DMS114 treated with DMSO at 0.1 percent for 48 hours (cell line): ENCODE results near the gene SLBP.
"Not testable (repeated sequence)": the region's sequence is repeated elsewhere in the genome, so short reads cannot be mapped to it uniquely, and the experiment has no call there.

ENCODE experiments used
- DNase-seq: peaks from one replicate; lab custom pipeline; 2025; ENCODE audit not compliant: unreplicated experiment; lab: John Stamatoyannopoulos, UW

The SLBP gene

DNA sequence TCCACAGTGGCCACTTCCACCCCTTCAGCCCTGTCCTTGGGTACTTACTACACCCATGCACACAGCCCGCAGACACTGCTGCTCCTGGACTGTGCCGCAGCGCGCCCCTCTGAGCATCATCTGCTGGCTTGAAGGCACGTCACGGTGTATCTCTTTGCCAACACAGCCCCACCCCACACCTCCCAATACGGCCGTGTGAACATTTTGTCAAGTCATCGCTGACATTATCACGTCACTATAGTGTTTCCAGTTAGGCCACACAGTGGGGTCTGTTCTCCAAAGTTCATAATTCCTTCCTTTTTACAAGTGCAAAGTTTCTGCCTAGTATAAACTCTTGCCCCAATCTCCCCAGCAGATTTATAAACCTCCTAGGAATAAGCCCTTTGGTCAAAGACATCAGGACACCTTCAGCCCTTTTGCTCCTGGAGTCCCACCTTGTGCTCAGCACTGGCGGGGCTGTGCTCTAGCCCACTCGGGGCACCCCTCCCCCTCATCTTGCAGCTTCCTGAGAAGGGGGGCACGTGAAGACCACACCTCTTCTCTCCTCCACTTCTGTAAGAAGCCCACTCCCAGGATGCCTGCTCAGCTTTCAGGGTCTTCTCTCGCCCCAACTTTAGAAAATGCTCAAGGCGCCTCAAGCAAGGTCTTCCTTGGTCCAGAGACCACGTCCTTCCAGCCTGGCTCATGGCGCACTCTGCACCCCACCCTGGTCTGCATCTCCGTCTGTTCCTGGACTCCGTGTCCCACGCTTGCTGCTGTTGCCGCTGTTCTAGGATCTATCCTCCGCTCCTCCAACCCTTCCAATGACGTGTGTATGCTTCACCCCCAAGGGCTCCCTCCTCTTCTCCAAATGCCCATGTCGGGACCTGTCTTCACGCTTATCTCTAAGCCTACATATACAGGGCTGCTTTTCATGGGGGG is 35.3 kb downstream of the SLBP start:
- no peak for DNase-seq

DNA sequence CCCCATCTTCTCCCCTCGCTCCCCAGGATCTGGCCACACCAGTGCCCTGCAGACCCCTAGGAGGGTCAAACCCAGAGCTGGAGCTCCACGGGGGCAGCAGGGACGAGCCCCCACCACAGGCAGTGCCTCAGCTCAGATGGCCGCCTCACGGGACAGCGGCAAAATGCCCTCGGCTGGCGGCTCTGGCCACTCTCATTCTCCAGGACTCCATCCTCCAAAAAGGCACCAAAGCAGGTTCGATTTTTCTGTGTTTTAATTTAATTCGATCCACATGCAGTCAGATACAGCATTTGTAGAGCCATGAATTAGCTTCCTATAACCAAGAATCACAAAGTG is 36.3 kb downstream of the SLBP start:
- DNase-seq, result no peak

DNA sequence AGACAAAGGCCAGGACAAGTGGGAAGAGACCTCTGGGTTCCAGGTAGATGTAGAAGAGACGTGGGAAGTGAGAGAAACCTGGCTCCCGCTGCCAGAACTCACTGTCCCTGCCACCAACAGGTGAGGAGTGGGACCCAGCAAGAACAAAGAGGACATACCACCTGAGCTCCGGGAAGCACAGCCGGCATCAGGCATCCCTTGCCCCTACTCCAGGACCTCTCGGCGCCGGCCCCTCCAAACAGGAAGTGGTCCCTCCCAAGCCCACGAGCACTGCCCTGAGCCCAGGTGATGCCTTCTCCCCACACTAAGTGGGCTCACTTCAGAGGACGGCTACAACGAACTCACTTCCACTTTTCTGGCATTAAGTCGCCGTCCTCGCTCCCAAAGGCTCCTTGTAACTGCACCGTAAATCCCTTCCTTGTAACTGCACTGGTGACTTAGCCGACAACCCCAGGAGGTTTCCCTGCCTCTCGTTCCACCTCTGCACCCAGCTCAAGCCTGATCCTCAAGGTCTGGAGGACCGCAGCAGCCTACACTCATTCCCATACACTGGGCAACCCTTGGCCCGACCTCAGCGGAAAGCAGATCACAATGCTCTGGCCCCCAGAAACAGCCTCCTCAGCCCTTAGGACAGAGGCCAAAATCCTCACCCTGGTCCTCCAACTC is 36.9 kb downstream of the SLBP start:
- DNase-seq, result no peak

DNA sequence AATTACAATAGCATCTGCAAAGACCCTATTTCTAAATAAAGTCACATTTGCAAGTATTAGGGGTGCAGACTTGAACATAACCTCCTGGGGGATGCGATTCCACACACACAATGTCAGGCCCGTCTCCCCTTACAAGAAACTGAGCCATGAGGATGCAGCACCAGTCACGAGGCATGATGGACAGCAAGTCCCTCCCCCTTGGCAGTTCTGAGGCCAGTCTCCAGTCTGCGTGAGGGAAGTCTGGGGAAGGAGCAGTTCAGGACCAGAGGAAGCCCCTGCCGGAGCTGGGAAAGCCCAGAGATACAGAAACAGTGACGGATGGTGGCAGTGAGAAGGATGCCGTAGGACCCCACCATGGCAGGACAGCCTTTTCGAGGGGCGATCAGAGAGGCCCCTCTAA is 37.4 kb downstream of the SLBP start:
- DNase-seq, result no peak

DNA sequence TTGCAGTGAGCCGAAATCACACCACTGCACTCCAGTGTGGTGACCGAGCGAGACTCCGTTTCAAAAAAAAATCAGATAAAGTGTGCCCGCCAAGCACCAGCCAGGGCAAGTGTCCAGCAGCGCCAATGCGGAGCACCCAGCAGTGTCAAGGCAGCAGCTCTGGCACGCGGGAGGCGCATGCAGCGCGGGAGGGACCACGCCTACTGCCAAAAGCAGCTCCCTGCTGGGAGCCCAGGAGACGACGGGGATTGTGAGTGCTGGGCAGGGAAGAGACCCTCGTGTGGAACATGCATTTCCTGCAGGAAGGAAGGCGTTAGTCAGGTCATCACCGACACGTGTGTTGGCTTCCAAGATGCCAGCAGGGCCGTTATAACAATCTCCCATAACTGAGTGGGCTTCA is 38.4 kb downstream of the SLBP start:
- DNase-seq, result no peak

DNA sequence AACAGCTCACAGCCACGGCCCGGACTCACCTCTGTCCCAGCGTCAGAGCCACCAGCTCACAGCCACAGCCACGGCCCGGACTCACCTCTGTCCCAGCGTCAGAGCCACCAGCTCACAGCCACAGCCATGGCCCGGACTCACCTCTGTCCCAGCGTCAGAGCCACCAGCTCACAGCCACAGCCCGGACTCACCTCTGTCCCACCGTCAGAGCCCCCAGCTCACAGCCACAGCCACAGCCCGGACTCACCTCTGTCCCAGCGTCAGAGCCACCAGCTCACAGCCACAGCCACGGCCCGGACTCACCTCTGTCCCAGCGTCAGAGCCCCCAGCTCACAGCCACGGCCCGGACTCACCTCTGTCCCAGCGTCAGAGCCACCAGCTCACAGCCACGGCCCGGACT is 41.1 kb downstream of the SLBP start:
- not testable (repeated sequence) for DNase-seq

DNA sequence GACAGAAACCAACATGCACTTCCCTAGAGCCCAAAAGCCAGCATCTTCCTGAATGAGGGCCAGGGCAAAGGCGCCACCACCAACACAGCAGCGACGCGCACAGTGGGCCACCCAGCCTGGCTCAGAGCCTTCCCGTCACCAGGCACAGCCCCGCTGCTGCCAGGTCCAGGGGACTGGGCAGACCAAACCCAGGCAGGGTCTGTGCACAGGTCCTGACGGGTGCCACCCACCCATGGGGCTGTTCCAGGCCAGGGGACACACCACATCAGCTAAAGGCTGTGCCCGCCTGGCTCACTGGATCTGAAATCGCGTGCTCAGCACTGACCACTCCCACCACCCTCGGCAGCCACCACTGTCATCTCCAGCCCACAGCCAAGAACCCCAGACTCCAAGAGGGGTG is 41.8 kb downstream of the SLBP start:
- no peak for DNase-seq

DNA sequence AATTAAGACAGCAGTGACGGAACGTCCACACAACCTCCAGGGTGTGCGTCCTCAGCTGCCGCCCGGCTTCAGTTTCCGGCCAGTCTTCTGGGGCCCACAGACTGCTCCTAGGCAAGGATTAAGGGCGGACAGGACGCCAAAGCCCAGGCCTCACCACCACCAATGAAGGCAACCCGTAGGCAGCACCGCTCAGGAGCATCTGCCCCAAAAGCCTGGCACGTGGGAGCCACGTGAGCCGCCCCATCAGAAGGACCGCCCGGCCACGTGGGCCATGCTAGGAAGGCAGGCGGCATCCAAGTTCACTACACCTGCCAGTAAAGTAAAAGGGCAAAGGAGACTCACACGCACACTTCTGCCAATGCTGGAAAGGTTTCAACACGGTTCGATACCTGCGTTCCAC is 42.3 kb downstream of the SLBP start:
- DNase-seq, result no peak

DNA sequence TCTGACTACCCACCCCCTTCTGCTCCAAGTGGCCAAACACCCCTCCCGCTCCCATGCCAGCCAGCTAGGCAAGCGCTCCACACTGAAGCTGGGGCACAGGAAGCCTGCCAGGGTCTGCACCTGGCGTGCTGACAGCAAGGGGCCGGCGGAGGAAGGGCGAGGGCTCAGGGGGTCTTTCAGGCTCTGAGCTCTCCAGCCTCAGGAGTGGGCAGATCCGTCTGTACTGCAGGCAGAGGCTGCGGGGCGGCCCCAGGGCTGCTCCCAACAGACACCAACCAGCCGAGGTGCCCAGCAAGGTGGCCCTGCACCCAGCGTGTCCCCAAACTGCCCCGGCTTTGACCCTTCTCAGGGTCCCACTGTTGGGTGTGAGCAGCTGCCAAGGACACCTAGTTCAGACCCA is 42.8 kb downstream of the SLBP start:
- no peak for DNase-seq

DNA sequence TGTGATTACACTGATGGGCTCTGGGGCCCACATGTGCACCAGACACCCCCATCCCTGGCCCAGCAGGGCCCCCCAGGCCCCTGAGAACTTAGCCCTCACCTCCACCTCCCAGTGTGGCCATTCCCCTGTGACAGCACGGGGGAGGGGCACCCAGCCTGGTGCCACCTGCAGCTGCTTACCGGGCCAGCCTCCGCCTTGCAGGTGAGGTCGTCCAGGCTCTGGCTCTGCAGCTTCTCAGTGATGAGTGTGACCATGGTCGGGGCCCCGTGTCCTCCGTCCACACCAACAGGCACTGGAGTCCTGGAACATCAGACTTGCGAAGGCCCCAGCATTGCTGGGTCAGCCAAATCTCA is 43.7 kb downstream of the SLBP start:
- DNase-seq, result no peak

DNA sequence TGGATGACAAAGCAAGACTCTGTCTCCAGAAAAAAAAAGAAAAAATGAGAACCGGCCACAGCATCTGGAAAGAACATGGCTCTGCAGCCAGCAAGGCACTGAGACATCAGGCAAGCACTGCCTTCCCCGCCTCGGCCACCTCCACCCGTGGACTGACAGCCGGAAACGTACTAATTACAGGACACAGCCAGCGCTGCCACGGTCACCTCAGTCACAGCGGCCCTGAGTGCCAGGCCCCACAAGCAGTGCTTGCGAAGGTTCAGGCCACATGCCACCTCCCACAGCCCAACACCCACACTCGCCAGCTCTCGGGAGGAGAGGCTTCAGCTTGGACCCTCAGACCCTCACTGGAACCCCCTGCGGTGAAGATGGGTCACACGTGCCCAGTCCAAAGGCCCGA is 44.8 kb downstream of the SLBP start:
- no peak for DNase-seq

DNA sequence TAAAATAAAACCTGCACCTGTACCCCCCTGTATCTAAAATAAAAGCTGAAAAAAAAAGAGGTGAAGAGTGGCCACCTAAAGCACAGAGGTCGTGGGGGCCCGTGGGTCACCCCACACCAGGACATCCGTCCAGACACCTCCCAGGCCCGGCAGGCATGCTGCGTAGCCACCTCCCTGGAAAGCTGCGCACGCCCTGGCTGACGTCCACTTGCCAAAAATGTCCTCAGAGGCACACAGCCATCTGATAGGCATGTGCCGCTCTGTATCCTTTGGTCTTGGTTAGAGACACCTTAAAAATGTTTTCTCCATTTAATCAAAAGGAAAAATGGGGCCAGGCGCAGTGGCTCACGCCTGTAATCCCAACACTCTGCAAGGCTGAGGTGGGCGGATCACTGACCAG is 45.7 kb downstream of the SLBP start:
- DNase-seq, result no peak

DNA sequence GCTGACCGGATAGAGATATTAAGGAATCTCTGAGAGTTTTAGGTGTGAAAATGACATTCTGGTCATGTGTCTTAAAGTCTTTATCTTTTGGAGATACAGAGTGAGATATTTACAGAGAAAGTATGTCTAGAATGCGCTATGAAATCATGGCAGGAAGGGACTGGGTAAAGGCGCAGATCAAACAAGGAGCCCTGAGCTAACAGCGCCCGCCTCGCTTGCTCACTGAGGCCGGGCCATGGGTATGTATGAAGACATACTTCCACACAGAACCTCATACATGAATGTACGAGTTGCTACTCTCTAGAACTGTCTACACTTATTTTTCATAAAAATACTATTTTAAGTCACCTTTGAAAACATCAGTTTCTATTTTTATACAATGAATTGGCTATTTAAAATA is 48.0 kb downstream of the SLBP start:
- DNase-seq, result no peak

DNA sequence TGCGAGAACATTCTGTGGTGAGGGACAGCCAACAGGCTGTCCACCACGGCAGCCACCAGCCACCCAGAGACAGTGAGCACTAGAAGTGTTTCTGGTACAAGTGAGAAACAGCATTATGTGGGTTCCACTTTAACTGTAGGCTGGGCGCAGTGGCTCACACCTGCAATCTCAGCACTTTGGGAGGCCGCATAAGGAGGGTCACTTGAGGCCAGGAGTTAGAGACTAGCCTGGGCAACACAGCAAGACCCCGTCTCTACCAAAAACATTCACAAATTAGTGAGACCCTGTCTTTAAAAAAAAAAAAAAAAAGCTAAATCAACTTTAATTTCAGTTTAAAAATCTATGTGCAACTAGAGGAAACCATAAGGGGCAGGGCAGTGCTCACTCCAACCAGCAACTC is 48.6 kb downstream of the SLBP start:
- no peak for DNase-seq

DNA sequence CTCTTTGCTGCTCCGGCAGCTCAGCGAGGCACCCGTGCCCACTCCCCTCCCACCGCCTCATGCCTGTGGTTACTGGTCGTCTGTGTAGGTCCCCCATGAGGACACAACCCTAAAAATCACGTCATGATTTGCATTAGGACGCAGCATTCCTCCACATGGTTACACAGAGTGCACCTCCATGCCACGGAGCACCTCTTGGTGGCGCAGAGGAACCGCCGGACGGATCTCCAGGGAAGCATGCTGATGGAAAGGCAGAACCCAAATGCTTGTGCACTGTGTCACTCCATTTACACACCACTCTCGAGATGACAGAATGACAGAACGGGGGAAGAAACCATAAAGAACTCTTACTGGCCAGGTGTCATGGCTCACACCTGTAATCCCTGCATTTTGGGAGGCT is 50.4 kb downstream of the SLBP start:
- no peak for DNase-seq

DNA sequence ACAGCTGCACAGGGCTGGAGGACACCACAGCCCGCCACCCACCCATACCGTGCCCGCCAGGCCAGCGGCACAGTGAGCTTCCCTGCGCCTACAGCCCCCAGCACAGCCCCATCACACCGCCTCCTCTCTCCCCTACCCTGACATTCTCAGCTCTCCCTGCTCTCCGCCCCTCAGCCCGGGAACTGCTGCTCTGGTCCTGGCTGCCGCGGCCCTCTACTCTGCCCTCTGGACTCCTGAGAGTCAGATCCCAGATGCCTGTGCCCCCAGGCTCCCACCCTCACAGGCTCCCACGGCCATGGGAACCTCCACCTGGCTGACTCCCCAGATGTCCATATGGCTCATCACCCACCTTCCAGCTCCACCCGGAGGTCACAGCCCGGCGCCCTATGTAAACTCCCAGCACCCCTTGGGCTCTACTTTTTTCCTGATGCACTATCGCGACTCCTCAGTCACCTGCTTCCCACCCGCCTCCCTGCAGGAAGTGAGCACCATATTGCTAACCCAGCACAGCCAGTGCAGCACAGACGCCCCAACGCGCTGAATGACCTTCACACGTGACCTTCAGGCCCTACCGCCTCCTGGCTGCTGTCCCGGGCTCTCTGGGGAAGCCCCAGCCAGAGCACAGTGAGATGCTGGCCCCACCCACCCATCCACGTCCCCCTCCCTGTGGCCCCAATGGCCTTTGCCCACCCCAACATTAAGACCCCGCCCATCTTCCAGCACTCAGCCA is 51.0 kb downstream of the SLBP start:
- no peak for DNase-seq

DNA sequence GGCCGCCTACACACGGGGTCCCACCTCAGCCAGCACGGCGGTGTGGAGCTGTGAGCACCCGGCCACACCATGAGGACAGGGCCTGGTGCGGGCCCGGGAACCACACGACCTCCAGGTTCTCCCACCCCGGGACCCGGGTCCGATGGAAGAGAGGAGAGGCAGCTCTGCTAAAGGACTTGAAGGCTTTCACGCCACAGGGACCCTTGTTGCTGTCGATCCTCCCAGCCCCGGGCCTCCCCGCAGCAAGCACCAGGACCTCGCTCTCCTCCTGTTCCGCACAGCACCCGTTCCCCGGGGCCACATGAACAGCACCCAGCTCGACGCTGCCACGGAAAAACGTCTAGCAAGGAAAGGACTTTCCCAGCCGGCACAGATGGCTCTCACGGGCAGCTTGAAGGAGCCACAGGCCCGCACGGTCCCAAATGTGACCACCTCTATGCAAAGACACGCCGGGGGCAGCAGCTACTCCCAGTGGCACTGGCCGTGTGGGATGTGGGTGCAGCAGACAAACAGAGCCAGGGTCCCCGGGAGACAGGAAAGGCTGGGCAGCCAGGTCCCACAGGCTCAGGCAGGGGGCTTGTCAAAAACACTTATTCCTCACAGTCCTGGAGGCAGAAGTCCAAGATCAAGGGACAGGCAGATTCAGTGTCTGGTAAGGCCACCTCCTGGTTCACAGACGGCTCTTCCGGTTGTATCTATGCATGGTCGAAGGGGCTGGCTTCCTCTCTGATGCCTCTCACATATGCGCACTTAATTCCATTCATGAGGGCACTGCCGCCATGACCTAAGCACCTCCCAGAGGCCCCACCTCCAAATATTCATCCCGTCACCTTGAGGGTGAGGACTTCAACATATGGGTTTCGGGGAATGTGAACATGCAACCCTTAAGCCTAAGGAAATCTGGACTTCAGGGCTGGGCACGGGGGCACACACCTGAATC is 52.7 kb downstream of the SLBP start:
- DNase-seq, result no peak

DNA sequence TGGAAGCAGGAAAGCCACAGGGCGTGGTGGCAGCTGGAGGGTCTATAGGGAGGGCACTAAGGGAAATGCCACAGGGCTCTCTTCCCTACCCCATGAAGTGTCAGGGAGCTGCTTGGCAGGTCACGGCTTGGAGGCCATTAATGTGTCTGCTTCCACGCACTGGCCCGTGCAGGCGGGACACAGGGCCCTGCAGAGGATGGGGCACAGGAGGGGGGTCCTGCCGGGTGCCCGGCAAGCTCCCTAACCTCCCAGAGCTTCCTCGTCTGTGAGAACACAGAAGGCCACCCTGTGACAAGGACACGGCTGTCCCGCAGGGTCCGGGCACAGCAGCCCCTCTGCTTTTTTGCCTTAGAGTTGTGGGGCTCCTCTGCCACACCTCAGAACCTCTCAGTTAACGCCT is 53.5 kb downstream of the SLBP start:
- DNase-seq, result no peak

DNA sequence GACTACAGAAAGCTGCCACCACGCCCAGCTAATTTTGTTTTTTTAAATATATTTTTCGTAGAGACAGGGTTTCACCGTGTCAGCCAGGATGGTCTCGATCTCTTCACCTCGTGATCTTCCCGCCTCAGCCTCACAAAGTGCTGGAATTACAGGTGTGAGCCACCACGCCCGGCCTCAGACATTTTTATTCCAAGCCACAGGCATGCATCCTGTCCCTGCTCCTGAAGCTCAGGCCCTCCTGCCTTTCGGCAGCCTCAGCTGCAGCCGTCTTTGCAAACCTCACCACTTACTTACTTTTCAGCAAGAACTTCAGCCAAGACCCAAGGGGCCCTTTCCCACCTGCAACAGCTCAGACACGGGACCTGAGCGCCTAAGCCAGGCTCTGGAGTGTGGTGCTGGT is 54.0 kb downstream of the SLBP start:
- DNase-seq, result no peak

DNA sequence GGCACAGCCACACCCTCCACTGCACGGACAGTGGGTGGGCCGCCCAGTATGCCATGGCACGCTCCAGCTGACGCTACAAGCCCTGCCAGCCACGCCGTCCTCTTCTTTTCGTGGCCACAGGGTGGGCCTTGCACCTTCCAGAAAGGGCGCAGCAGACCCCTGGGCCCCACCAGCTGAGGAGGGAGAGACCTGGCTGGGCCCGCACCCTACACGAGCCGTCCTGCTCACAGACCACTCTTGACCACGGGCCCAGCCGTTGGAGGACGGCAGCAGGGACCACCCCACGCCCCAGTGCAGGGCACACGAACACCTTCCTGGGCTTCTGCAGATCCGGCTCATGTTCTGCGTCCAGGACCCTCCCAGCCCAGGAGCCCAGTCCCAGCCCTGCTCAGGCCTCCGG is 55.1 kb downstream of the SLBP start:
- no peak for DNase-seq

DNA sequence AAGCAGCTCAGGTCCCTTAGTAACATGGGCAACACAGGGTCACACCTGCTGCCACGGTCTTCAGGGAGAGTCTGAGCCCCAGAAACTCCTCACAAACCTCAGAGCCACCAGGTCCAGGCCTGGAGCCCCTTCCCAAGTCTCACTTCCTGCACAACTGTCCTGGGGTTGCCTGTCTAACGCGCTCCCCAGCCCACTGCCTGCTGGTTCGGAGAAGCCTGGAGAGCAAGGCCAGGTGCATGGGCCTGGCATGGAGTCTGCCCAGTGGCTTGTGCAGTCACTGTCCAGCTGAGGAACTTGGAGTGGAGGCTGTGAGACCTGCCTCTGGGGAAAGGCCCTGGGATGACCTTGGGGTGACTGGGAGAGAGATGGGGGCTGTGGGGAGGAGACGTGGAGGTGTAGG is 56.0 kb downstream of the SLBP start:
- DNase-seq, result no peak
